ENCODE results near the gene AK8.
"Not testable (repeated sequence)": the region's sequence is repeated elsewhere in the genome, so short reads cannot be mapped to it uniquely, and the experiment has no call there.

Gene AK8

DNA sequence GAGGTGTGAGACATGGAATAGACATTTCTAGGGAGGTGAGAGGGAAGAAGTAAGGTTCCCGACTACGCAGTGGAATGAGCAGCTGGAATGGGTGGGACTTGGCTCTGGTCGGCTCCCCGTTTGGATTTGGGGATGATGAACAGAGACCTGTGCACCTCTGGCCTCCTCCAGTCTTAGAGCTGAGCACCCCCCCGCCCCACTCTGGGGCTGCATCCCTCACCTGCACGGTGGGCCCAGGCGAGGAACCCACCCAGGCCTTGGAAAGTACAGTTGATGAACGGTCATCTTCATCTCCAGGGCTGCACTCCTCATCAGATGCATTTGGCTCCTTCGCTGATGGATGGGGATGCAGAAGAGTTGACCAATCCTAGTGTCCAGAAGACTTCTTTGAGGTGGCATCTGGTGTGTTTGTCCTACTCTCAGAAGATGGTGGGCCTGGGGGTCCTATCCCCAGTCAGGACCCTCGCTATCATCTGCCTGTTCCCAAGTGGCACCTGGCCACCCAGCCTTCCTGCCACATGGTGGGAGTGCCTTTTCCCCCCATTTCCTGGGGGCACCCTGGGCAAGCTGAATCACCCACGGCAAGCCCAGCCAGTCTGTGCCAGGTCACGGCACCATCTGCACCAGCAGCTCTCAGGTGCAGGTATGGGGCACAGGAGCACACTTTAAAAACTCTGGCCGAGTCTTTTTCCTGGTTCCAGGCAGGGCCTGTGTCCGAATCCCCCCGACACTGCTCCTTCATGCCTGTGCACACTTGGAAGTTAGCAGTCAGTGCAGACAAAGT, 137.4 kb downstream of the AK8 start:
- DNase-seq = no peak

DNA sequence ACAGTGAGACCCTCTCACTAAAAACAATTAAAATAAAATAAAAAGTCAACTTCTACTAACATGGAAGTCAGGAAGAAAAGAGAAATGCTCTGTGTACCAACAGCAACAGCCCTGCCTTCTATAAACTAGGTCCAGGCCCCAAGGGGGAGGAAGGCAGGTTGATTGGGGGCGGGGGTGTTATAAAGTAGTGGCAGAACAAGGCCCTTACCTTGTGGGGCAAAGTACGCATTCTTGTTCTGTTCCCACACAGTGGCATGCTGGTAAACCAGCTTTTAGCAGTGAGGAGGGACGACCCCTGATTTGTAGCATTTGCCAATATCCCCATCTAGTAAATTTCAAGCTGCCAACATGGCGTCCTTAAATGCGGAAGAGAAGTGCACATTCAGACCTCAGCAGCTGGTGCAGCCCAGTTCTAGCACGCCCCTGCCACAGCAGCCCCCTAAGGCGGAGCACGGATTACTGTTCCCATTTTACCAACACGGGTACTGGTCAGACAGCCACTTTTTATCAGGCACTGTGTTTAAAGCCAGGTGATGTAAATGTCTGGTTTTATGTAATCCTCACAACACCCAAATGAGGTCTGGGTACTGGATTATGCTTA, 138.3 kb downstream of the AK8 start:
- DNase-seq = no peak

DNA sequence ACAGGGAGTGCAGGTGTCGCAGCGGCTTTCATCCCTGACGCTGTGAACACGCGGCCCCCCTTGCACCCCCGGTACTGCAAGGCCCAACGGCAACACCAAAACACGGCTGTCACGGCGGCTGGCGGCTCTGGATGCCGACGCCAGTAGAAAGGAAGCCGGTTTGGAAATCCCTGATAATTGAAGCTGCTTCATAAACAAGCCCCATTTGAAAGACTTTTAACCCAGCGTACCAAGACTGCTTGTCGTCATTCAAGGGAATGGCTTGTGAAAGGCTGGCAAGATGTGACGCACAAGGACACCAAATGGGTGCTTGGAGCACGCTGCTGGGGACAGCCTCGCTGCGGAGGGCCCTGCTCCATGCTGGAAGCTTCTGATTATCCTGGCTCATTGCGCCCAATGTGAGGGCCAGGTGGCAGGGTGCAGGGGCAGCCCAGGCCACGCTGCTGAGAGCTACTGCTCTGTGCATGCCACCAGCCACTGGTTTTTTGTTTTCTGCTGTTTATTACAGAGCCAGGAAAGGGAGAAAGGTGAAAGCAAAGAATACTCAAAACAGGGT, 144.7 kb downstream of the AK8 start:
- DNase-seq = no peak

GRCh38 chr9:132732326-132733259, 145.5 kb downstream of the AK8 start:
- no peak for DNase-seq

- no peak for DNase-seq
Measured at GRCh38 chr9:132731230-132731629, 146.9 kb downstream of the AK8 start.

GRCh38 chr9:132730054-132731033, 147.7 kb downstream of the AK8 start:
- no peak for DNase-seq

- no peak for DNase-seq
Measured at GRCh38 chr9:132729235-132729890, 148.7 kb downstream of the AK8 start.

GRCh38 chr9:132728497-132728896, 149.6 kb downstream of the AK8 start:
- DNase-seq = no peak

DNA sequence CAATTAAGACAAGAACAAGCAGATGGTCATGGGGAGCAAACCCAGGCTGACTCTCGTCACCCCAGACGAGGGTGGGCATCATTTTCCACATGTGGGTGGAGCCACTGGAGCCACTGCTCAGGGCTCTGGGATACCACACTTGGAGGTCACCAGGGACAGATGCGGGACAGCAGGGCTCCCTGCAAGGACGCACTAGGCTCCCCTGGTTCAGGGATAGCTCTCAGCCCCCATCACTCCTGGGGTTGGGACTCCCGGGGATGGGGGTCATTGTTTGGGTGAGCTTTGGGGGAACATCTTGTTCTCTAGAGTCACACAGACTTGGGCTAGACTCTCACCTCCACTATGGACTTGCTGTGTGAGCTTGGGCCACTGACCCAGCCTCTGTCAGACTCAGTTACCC, 150.0 kb downstream of the AK8 start:
- no peak for DNase-seq

DNA sequence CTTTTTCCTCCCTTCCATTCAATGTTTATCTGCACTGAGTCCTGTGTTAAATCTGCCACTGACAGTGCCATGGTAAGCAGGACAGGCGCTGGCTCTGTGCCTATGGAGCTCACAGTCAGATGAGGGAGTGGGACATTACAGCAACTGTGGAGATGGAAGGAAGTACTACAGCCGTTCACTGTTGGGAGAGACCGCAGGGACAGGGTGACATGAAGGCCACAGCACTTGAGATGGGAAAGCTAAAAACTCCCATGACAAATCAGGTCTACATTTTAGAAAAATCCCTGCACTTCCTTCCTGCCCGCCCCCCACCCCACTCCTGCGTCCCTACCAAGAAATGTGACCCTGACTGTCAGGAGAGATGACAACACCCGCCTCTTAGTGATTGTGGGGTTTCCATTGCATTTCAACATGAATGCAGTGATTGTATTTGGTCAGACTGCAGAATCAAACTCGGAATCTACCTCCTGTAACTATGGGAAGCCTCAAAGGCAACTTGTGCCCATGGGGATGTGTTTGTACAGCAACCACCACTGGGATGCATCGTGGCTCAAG, 151.4 kb downstream of the AK8 start:
- no peak for DNase-seq

DNA sequence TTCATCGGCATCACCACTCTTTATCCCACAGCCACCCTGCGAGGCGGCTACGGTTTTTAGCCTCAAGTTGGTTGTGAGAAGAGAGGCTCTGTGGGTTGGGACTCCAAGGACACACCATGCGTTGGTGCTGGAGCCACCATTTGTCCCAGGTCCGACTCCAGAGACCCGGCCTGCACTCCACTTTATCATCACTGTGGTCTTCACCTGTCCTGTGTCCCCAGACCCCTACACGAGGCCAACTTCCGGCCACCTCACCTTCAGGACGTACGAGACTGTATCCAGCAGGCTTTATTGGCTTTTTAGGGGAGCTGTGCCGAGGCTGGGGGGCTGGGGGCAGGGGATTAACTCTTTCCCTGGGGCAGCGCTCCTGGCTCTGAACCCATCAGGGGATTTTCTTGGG, 152.8 kb downstream of the AK8 start:
- DNase-seq = no peak

- no peak for DNase-seq
Measured at GRCh38 chr9:132723809-132724208, 154.3 kb downstream of the AK8 start.

- no peak for DNase-seq
Measured at GRCh38 chr9:132722564-132723065, 155.5 kb downstream of the AK8 start.

GRCh38 chr9:132721661-132722060, 156.4 kb downstream of the AK8 start:
- no peak for DNase-seq

GRCh38 chr9:132718381-132718928, 159.6 kb downstream of the AK8 start:
- DNase-seq = not testable (repeated sequence)

DNA sequence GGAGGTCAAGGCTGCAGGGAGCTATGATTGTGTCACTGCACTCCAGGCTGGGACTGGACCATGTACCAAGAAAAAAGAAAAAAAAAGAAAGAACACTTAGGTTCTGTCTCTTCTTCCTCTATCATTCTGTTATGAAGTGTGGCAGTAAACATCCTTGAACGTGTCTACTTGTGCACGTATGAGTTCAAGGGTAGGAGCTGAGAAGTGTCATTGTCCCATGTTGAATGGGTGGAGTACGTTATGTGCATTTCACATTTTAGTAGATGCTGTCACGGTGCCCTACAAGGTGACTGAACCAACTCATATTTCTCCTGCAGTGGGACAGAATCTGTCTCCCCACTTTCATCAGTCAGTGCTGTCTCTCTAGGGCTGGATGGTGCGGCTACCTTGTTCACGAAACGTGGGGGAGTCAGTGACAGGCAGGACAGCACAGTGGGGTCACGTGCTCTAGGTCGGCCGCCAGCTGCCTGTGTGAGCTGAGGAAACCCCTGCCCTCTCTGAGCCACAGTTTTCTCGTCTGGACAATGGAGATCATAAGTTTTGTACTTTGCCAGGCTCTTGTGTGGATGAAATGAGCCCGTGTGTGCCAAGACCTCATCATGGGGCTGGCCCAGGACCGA, 160.6 kb downstream of the AK8 start:
- DNase-seq = no peak

GRCh38 chr9:132716007-132716406, 162.1 kb downstream of the AK8 start:
- DNase-seq = no peak

- no peak for DNase-seq
Measured at GRCh38 chr9:132712753-132713152, 165.3 kb downstream of the AK8 start.

GRCh38 chr9:132711846-132712245, 166.2 kb downstream of the AK8 start:
- no peak for DNase-seq

GRCh38 chr9:132711152-132711551, 166.9 kb downstream of the AK8 start:
- DNase-seq = not testable (repeated sequence)

Measured in suppressor macrophage (primary cell).